ENCODE data around the gene DNAAF9.
A peak's percentile ranks its signal among the peaks of the same experiment; 100 is the strongest.

Gene DNAAF9

DNA sequence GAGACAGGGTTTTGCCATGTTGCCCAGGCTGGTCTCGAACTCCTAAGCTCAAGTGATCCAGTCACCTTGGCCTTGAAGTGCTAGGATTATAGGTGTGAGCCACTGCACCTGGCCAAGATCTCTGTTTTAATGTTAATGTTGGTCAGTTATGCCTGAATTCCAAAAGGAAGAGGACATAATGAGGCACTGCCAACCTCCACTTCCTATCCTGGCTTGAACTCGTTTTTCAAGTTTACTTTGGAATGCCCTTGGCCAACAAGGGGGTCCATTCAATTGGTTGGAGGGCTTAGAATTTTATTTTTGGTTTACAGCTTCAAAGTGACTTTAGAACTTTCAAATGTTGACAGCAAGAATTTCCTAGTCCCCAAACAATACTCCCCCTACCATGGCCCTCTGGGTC, 29.8 kb downstream of the DNAAF9 start:
- H3K18ac ChIP-seq (ENCODE audit: low read depth in 1 of 2, low read length in 2 of 2): peak overlapping the region; percentile 3 to 38
- no peak for DNase-seq
- H2BK12ac ChIP-seq (ENCODE audit: low read length in 2 of 2): no peak overlapping the region
- no peak overlapping the region for H3K9ac ChIP-seq (ENCODE audit: low read length)
- H3K9me3 ChIP-seq (ENCODE audit: control insufficient read depth, low read length): no peaks in the 10 kb centered on the region
- 96% methylated on average over 1 of the region's 2 CpGs for WGBS
- H2AFZ ChIP-seq (ENCODE audit: low read depth, low read length): no peak overlapping the region
- no peak overlapping the region for H2BK15ac ChIP-seq (ENCODE audit: low read depth, poor library complexity, severe bottlenecking)
- H3K23ac ChIP-seq (ENCODE audit: low read length in 2 of 2): no peak overlapping the region
- H2AK5ac ChIP-seq (ENCODE audit: low read length, severe bottlenecking): no peak overlapping the region
- H2BK5ac ChIP-seq (ENCODE audit: low read depth, low read length, poor library complexity, severe bottlenecking): no peak overlapping the region
- peaks cover 12 to 83% of the 10 kb centered on the region in 2 experiments for H3K36me3 ChIP-seq (ENCODE audit: control insufficient read depth in 1 of 2, insufficient read depth in 2 of 2, low read depth in 1 of 2, low read length in 2 of 2)
- no peaks in the 10 kb centered on the region for H3K4me1 ChIP-seq (ENCODE audit: control insufficient read depth, insufficient read depth, low read depth, low read length)
- no peak overlapping the region for H2BK120ac ChIP-seq (ENCODE audit: low read depth, low read length)
- H3K14ac ChIP-seq (ENCODE audit: low read length in 2 of 2): no peak overlapping the region
- H4K8ac ChIP-seq (ENCODE audit: low read length): no peak overlapping the region
- no peak overlapping the region for H3K27ac ChIP-seq (ENCODE audit: low read length, poor library complexity, severe bottlenecking)
- H3K4me2 ChIP-seq (ENCODE audit: low read length, poor library complexity, severe bottlenecking): no peak overlapping the region
- no peaks in the 10 kb centered on the region for H3K27me3 ChIP-seq (ENCODE audit: control insufficient read depth in 1 of 2, insufficient read depth in 1 of 2, low read length in 2 of 2)
- peaks cover 32% of the 10 kb centered on the region for H3K79me1 ChIP-seq (replicated peaks; ENCODE audit: low read length, poor library complexity, severe bottlenecking)
- H4K91ac ChIP-seq (ENCODE audit: low read length): no peak overlapping the region
- H3K4me3 ChIP-seq (ENCODE audit: insufficient read depth in 1 of 2, low read depth in 1 of 2, low read length in 2 of 2): no peak overlapping the region
- H3K4ac ChIP-seq (ENCODE audit: low read depth in 1 of 2, low read length in 2 of 2): no peak overlapping the region

DNA sequence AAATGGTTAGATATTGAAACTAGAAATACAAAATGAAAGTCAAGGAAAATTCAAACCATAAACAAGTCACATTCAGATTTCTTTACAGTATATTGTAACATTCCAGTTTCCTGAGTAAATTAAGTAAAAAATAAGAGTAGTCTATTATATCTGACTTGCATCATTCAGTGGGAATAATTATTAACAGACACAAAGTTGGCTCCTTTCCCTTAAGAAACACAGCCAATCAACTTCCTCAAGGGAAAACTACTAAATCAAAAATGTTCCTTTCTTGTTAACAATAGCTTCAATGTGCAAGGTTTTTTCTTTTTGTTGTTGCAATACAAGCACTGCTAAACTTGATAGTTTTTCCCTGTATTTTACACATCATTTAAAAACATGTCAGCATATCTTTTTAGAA, 33.2 kb downstream of the DNAAF9 start:
- Histone ChIP-seq H4K91ac (ENCODE audit: low read length) (no peak overlapping the region), H2BK120ac (ENCODE audit: low read depth, low read length) (no peak overlapping the region), H3K36me3 (ENCODE audit: control insufficient read depth in 1 of 2, insufficient read depth in 2 of 2, low read depth in 1 of 2, low read length in 2 of 2) (peaks cover 25 to 87% of the 10 kb centered on the region in 2 experiments), H2BK12ac (ENCODE audit: low read length in 2 of 2) (no peak overlapping the region), H4K8ac (ENCODE audit: low read length) (no peak overlapping the region), H3K14ac (ENCODE audit: low read length in 2 of 2) (no peak overlapping the region), H2AFZ (ENCODE audit: low read depth, low read length) (no peak overlapping the region), H3K79me1 (replicated peaks; ENCODE audit: low read length, poor library complexity, severe bottlenecking) (peaks cover 24% of the 10 kb centered on the region), H3K9ac (ENCODE audit: low read length) (no peak overlapping the region), H2AK5ac (ENCODE audit: low read length, severe bottlenecking) (no peak overlapping the region), H3K27ac (ENCODE audit: low read length, poor library complexity, severe bottlenecking) (no peak overlapping the region), H3K4me1 (ENCODE audit: control insufficient read depth, insufficient read depth, low read depth, low read length) (no peaks in the 10 kb centered on the region), H2BK15ac (ENCODE audit: low read depth, poor library complexity, severe bottlenecking) (no peak overlapping the region), H2BK5ac (ENCODE audit: low read depth, low read length, poor library complexity, severe bottlenecking) (no peak overlapping the region), H3K18ac (ENCODE audit: low read depth in 1 of 2, low read length in 2 of 2) (no peak overlapping the region), H3K27me3 (ENCODE audit: control insufficient read depth in 1 of 2, insufficient read depth in 1 of 2, low read length in 2 of 2) (no peaks in the 10 kb centered on the region), H3K4me2 (ENCODE audit: low read length, poor library complexity, severe bottlenecking) (no peak overlapping the region), H3K4me3 (ENCODE audit: insufficient read depth in 1 of 2, low read depth in 1 of 2, low read length in 2 of 2) (no peak overlapping the region), H3K4ac (ENCODE audit: low read depth in 1 of 2, low read length in 2 of 2) (no peak overlapping the region), H3K9me3 (ENCODE audit: control insufficient read depth, low read length) (no peaks in the 10 kb centered on the region), H3K23ac (ENCODE audit: low read length in 2 of 2) (no peak overlapping the region)
- DNase-seq: no peak

DNA sequence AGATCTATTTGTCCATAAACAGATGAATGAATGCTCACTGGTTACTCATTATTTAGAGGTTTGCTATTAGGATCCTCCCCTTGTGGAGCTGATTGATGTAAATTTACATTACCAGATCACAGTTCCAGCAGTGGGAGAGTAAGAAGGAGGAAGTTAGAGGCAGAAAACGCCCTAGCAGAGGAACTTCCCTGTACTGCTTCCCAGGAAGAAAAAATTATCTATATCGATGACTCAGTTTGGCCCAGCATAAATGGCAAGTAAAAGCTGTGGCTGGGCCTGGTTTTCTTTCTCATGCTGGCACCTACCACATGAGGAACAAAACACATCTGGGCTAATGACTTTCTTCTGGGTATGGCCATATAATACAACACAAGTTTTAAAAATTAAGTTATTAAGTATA, 35.7 kb downstream of the DNAAF9 start:
- no peak overlapping the region for H4K8ac ChIP-seq (ENCODE audit: low read length)
- no peak overlapping the region for H3K14ac ChIP-seq (ENCODE audit: low read length in 2 of 2)
- WGBS: 96% methylated on average over 2 of the region's 2 CpGs
- no peak overlapping the region for H2BK15ac ChIP-seq (ENCODE audit: low read depth, poor library complexity, severe bottlenecking)
- no peak overlapping the region for H2BK120ac ChIP-seq (ENCODE audit: low read depth, low read length)
- no peak overlapping the region for H3K27ac ChIP-seq (ENCODE audit: low read length, poor library complexity, severe bottlenecking)
- H3K27me3 ChIP-seq (ENCODE audit: control insufficient read depth in 1 of 2, insufficient read depth in 1 of 2, low read length in 2 of 2): no peaks in the 10 kb centered on the region
- H2AFZ ChIP-seq (ENCODE audit: low read depth, low read length): no peak overlapping the region
- H3K9me3 ChIP-seq (ENCODE audit: control insufficient read depth, low read length): no peaks in the 10 kb centered on the region
- H4K91ac ChIP-seq (ENCODE audit: low read length): no peak overlapping the region
- no peak overlapping the region for H2BK5ac ChIP-seq (ENCODE audit: low read depth, low read length, poor library complexity, severe bottlenecking)
- H3K36me3 ChIP-seq (ENCODE audit: control insufficient read depth in 1 of 2, insufficient read depth in 2 of 2, low read depth in 1 of 2, low read length in 2 of 2): peaks cover 24 to 84% of the 10 kb centered on the region in 2 experiments
- H2AK5ac ChIP-seq (ENCODE audit: low read length, severe bottlenecking): no peak overlapping the region
- H3K4me3 ChIP-seq (ENCODE audit: insufficient read depth in 1 of 2, low read depth in 1 of 2, low read length in 2 of 2): no peak overlapping the region
- no peak overlapping the region for H3K4ac ChIP-seq (ENCODE audit: low read depth in 1 of 2, low read length in 2 of 2)
- no peak overlapping the region for H3K23ac ChIP-seq (ENCODE audit: low read length in 2 of 2)
- H3K18ac ChIP-seq (ENCODE audit: low read depth in 1 of 2, low read length in 2 of 2): no peak overlapping the region
- H3K79me1 ChIP-seq (replicated peaks; ENCODE audit: low read length, poor library complexity, severe bottlenecking): peaks cover 17% of the 10 kb centered on the region
- H2BK12ac ChIP-seq (ENCODE audit: low read length in 2 of 2): no peak overlapping the region
- no peak overlapping the region for H3K4me2 ChIP-seq (ENCODE audit: low read length, poor library complexity, severe bottlenecking)
- H3K9ac ChIP-seq (ENCODE audit: low read length): no peak overlapping the region
- DNase-seq: no peak
- no peaks in the 10 kb centered on the region for H3K4me1 ChIP-seq (ENCODE audit: control insufficient read depth, insufficient read depth, low read depth, low read length)

DNA sequence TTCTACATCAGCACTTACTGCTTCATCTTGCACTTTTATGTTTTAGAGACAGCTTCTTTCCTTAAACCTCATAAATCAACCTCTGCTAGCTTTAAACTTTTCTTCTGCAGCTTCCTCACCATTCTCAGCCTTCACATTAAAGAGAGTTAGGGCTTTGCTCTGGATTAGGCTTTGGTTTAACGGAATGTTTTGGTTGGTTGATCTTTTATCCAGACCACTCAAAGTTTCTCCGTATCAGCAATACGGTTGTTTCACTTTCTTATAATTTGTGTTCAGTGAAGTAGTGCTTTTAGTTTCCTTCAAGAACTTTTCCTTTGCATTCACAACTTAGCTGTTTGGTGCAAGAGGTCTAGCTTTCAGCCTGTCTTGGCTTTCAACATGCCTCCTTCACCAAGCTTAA, 40.4 kb downstream of the DNAAF9 start:
- Histone ChIP-seq H2AK5ac (ENCODE audit: low read length, severe bottlenecking) (no peak overlapping the region), H2BK120ac (ENCODE audit: low read depth, low read length) (no peak overlapping the region), H3K4me1 (ENCODE audit: control insufficient read depth, insufficient read depth, low read depth, low read length) (no peaks in the 10 kb centered on the region), H3K27me3 (ENCODE audit: control insufficient read depth in 1 of 2, insufficient read depth in 1 of 2, low read length in 2 of 2) (no peaks in the 10 kb centered on the region), H3K14ac (ENCODE audit: low read length in 2 of 2) (no peak overlapping the region), H3K4ac (ENCODE audit: low read depth in 1 of 2, low read length in 2 of 2) (no peak overlapping the region), H3K27ac (ENCODE audit: low read length, poor library complexity, severe bottlenecking) (peak overlapping the region; percentile 10), H4K91ac (ENCODE audit: low read length) (no peak overlapping the region), H4K8ac (ENCODE audit: low read length) (no peak overlapping the region), H2AFZ (ENCODE audit: low read depth, low read length) (no peak overlapping the region), H3K79me1 (replicated peaks; ENCODE audit: low read length, poor library complexity, severe bottlenecking) (peaks cover 10% of the 10 kb centered on the region), H3K36me3 (ENCODE audit: control insufficient read depth in 1 of 2, insufficient read depth in 2 of 2, low read depth in 1 of 2, low read length in 2 of 2) (peaks cover 19 to 67% of the 10 kb centered on the region in 2 experiments), H2BK5ac (ENCODE audit: low read depth, low read length, poor library complexity, severe bottlenecking) (no peak overlapping the region), H2BK15ac (ENCODE audit: low read depth, poor library complexity, severe bottlenecking) (no peak overlapping the region), H3K9me3 (ENCODE audit: control insufficient read depth, low read length) (no peaks in the 10 kb centered on the region), H3K4me2 (ENCODE audit: low read length, poor library complexity, severe bottlenecking) (no peak overlapping the region), H3K4me3 (ENCODE audit: insufficient read depth in 1 of 2, low read depth in 1 of 2, low read length in 2 of 2) (no peak overlapping the region), H3K9ac (ENCODE audit: low read length) (no peak overlapping the region), H2BK12ac (ENCODE audit: low read length in 2 of 2) (no peak overlapping the region), H3K23ac (ENCODE audit: low read length in 2 of 2) (no peak overlapping the region), H3K18ac (ENCODE audit: low read depth in 1 of 2, low read length in 2 of 2) (no peak overlapping the region)
- no peak for DNase-seq
- WGBS: 100% methylated on average over 1 of the region's 3 CpGs
